Gastrocnemius medialis (tissue), 4 donors: Measurements from ENCODE around the gene ALDH3B1. TPM values are rescaled to one million over a fixed set of nuclear protein-coding genes. Genes with fewer than 3 reads are reported as not detected.

ENCODE experiments used
- ATAC-seq, 2 donors: fragments of 150-250 bp; one replicate each; pipeline ENCODE4 v1.9.1; 2016
- DNase-seq, 2 donors: peaks; one replicate each; pipeline ENCODE4 v3.0.0-alpha.2; 2019
- H3K27ac ChIP-seq, 4 donors: fragments of 200-600 bp; sonication (generic); 1 replicate in 1 of 4; 2 replicates in 3 of 4; pipeline ENCODE4 v1.5.1; 2016 to 2018; ENCODE audit warnings: mild to moderate bottlenecking in 2 of 4, moderate library complexity in 1 of 4
- H3K27me3 ChIP-seq, 3 donors: fragments of 200-600 bp; sonication (generic) in 2 of 3; 1 replicate in 1 of 3; 2 replicates in 2 of 3; pipeline versions ENCODE4 v1.5.1 to v1.6.0; 2016 to 2019; ENCODE audit warnings: mild to moderate bottlenecking in 1 of 3, moderate library complexity in 1 of 3
- H3K36me3 ChIP-seq, 2 donors: fragments of 200-600 bp; sonication (generic) in 1 of 2; one replicate each; pipeline ENCODE4 v1.5.1; 2017 to 2018
- H3K4me1 ChIP-seq, 2 donors: fragments of 200-600 bp; sonication (generic) in 1 of 2; one replicate each; pipeline ENCODE4 v1.5.1; 2016 to 2017; ENCODE audit warnings: mild to moderate bottlenecking in 2 of 2
- H3K4me3 ChIP-seq, 4 donors: fragments of 200-600 bp; sonication (generic) in 3 of 4; 1 replicate in 1 of 4; 2 replicates in 3 of 4; pipeline ENCODE4 v1.5.1; 2016 to 2019; ENCODE audit warnings: mild to moderate bottlenecking in 2 of 4
- H3K9me3 ChIP-seq, 3 donors: fragments of 200-600 bp; sonication (generic) in 2 of 3; 1 replicate in 1 of 3; 2 replicates in 2 of 3; pipeline ENCODE4 v1.5.1; 2016 to 2019
- CTCF ChIP-seq, 5 experiments: fragments of 450-650 bp in 3 of 5; fragments of 200-600 bp in 2 of 5; sonication (generic) in 2 of 5; IDR thresholded peaks in 4 of 5; conservative IDR thresholded peaks in 1 of 5; 1 replicate in 4 of 5; 2 replicates in 1 of 5; pipeline ENCODE4 v1.5.1; 2016 to 2019; ENCODE audit warnings: antibody characterized with exemption in 5 of 5, mild to moderate bottlenecking in 3 of 5, moderate library complexity in 3 of 5
- POLR2A ChIP-seq, 2 donors: fragments of 450-650 bp; IDR thresholded peaks; one replicate each; pipeline ENCODE4 v1.6.1; 2017; ENCODE audit warnings: antibody characterized with exemption in 2 of 2, mild to moderate bottlenecking in 2 of 2, moderate library complexity in 2 of 2
- in situ Hi-C, 4 donors: fragments of 200-750 bp; cut with MboI; loops; one replicate each; pipeline versions ENCODE4 v1.15.0 to v1.8.0; 2017; ENCODE audit warnings: low sequenced_read_pairs in 4 of 4
- intact Hi-C: fragments of 100-400 bp; cut with DNase I; formaldehyde crosslinking; loops from one replicate; pipeline ENCODE4 v1.15.1; 2023; ENCODE audit warnings: low total_unique reads
- total RNA-seq, 4 donors: library from RNA; depleted of rRNA; stranded (reverse); fragments of >200 nt; gene quantifications; one replicate each; pipeline versions ENCODE4 v1.1.0 to v1.2.3, GENCODE V29; 2016

The ALDH3B1 gene
- total RNA-seq, 4 donors from 2014 or later: 2.2 to 5.1 (median 3.6) TPM

- H3K9me3 ChIP-seq: no peaks in the 10 kb centered on the region
- H3K4me3 ChIP-seq: no peak overlapping the region
- H3K27ac ChIP-seq: no peak overlapping the region
- ATAC-seq: no peak
- TF ChIP-seq POLR2A (IDR thresholded peaks at IDR 0.05) (no peak), CTCF (IDR thresholded peaks at IDR 0.05 in 4 of 5, conservative IDR thresholded peaks at IDR 0.05 in 1 of 5) (no peak)
- DNase-seq: peak in 1 of 2 donors; percentile 7
- intact Hi-C loops (no loop called here), in situ Hi-C loops (no loop called here)
- H3K4me1 ChIP-seq: no peaks in the 10 kb centered on the region
- H3K27me3 ChIP-seq: no peaks in the 10 kb centered on the region
- no peaks in the 10 kb centered on the region for H3K36me3 ChIP-seq
Observed at GRCh38 chr11:68048681-68049508, 38.8 kb downstream of the ALDH3B1 start.

GRCh38 chr11:68049509-68050370 lies 39.6 kb downstream of the ALDH3B1 start:
- ATAC-seq: no peak
- intact Hi-C loops (no loop called here), in situ Hi-C loops (no loop called here)
- H3K4me1 ChIP-seq: no peaks in the 10 kb centered on the region
- H3K4me3 ChIP-seq: no peak overlapping the region
- no peaks in the 10 kb centered on the region for H3K27me3 ChIP-seq
- peak in 1 of 2 donors; percentile 10 for DNase-seq
- no peak for TF ChIP-seq POLR2A (IDR thresholded peaks at IDR 0.05)
- no peak for TF ChIP-seq CTCF (IDR thresholded peaks at IDR 0.05 in 4 of 5, conservative IDR thresholded peaks at IDR 0.05 in 1 of 5)
- H3K9me3 ChIP-seq: no peaks in the 10 kb centered on the region
- H3K27ac ChIP-seq: no peak overlapping the region
- no peaks in the 10 kb centered on the region for H3K36me3 ChIP-seq

GRCh38 chr11:68050371-68050841 lies 40.3 kb downstream of the ALDH3B1 start:
- DNase-seq: peak in 1 of 2 donors; percentile 10
- Histone ChIP-seq H3K27me3 (no peaks in the 10 kb centered on the region), H3K27ac (no peak overlapping the region), H3K4me3 (no peak overlapping the region), H3K36me3 (no peaks in the 10 kb centered on the region), H3K9me3 (no peaks in the 10 kb centered on the region), H3K4me1 (no peaks in the 10 kb centered on the region)
- intact Hi-C loops (no loop called here), in situ Hi-C loops (no loop called here)
- ATAC-seq: no peak
- TF ChIP-seq CTCF (IDR thresholded peaks at IDR 0.05 in 4 of 5, conservative IDR thresholded peaks at IDR 0.05 in 1 of 5) (no peak), POLR2A (IDR thresholded peaks at IDR 0.05) (no peak)

GRCh38 chr11:68051191-68052136 lies 41.3 kb downstream of the ALDH3B1 start:
- no peak for ATAC-seq

More at GRCh38 chr11:68051191-68052136, 41.3 kb downstream of the ALDH3B1 start:
- Histone ChIP-seq H3K27me3 (no peaks in the 10 kb centered on the region), H3K4me1 (no peaks in the 10 kb centered on the region), H3K9me3 (no peaks in the 10 kb centered on the region), H3K27ac (no peak overlapping the region), H3K4me3 (no peak overlapping the region), H3K36me3 (no peaks in the 10 kb centered on the region)
- in situ Hi-C loops: no loop called here
- intact Hi-C loops: no loop called here
- no peak for TF ChIP-seq POLR2A (IDR thresholded peaks at IDR 0.05)
- DNase-seq: no peak
